Prostate gland (tissue), 2 donors: ENCODE data around the gene GIMAP5.

Source experiments
- CTCF ChIP-seq, 4 experiments: fragments of 200-600 bp in 2 of 4; fragments of 450-650 bp in 2 of 4; sonication (generic) in 2 of 4; IDR thresholded peaks; 1 replicate in 3 of 4; 2 replicates in 1 of 4; pipeline ENCODE4 v1.5.1; 2016 to 2019; ENCODE audit warnings: antibody characterized with exemption in 4 of 4, mild to moderate bottlenecking in 2 of 4, moderate library complexity in 2 of 4
- POLR2A ChIP-seq: fragments of 450-650 bp; IDR thresholded peaks from one replicate; pipeline ENCODE4 v1.6.1; 2016; ENCODE audit warnings: antibody characterized with exemption, mild to moderate bottlenecking
- POLR2AphosphoS5 ChIP-seq: sonication (generic); formaldehyde crosslinking; IDR thresholded peaks from one replicate; pipeline ENCODE4 v1.6.1; 2017; ENCODE audit warnings: antibody characterized with exemption

- TF ChIP-seq POLR2AphosphoS5 (no peak), CTCF (IDR thresholded peaks at IDR 0.05) (no peak), POLR2A (no peak)
Measured at GRCh38 chr7:150715293-150715692, 21.9 kb upstream of the GIMAP5 start.
